Activated CD4-positive, alpha-beta T cell treated with anti-CD3 and anti-CD28 coated beads for 48 hours (primary cell): ENCODE results near the gene LRP6.

Experiments
- DNase-seq: peaks from one replicate; pipeline ENCODE4 v3.0.0-alpha.2; 2020

Gene LRP6

DNA sequence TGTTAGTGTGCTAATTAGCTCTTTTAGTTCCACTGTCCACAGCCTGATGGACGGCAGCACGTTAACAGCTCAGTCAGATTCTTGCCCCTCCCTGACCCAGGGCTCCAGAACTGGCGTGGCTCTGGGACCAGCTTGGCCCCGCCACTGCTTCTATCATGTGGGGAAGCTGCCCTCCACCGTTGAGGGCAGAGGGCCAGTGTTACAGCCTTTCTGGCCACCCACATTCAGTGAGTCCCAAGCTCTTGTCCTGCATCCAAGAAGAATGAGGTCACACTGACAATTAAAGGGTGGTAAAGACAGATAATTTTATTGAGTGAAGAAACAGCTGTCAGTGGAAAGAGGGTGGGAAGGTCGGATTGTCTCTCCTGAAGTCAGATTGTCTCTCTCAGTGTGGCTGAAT, 159.2 kb downstream of the LRP6 start:
- no peak for DNase-seq

DNA sequence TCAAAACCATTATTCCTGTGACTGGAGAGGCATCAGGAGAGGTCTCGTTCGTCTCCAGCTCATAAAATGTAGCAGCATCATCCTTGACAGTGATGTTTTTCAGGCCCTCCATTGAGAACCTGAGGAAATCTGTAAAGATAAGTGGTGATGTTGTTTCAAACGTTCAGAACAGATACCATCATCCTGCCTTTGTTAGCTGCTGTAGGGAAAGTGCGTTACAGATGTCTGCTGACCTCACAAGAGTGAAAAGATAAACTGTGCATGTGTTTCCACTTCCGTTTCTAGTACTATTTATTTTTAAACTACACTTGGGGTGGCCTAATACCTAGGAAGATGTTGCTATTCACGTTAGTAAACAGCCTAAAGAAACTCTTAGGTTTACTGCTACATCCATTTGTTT, 167.7 kb downstream of the LRP6 start:
- no peak for DNase-seq

DNA sequence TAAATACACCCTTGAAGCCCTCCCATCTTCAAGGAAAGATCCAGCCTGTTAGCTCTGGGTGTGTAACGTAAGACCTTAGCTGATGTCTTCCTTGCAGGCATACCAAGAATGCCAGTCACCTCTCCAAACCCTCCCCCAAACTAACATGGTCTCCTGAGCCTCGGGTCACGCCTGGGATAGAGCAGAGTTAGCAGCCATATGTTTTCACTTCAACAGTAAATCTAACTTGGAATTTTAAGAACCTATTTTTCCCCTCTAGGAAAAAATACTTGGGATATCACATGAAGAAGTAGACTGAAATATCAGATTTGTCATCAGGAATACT, 168.2 kb downstream of the LRP6 start:
- DNase-seq = no peak

DNA sequence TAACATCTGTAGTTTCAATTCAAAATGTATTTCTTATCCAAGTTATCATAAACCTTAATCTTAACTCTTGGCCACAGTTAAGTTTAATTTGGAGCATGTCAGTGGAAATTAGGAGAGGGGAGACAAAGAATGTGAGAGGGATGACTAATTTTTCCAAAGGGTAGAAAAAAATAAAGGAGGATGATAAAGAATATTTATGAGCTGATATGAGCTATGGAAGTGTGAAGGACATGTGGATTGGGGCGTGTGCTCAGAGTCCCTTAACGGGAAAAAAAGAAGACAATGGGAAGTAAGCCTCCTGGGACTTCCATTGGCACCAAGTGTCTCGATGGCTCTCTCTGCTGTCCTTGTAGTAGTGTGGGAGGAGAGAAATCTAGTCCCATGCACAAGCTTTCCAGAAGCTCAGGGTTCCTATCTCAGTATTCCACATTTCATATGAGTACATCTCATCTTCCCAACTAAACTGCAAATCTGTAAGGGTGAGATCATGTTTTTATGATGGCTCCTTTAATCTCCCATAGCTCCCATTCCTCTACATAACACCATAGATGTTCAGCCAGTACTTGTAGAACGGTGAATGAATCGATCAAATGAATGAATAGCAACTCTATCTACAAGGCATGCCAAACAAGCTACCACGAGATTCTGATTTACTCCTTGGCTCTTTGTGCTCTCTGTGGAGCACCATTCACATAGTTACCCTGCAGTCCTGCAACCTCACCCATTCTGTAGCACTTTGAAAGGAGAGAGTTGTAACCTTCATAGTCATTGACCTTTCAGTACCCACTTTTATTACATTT, 168.8 kb downstream of the LRP6 start:
- no peak for DNase-seq

DNA sequence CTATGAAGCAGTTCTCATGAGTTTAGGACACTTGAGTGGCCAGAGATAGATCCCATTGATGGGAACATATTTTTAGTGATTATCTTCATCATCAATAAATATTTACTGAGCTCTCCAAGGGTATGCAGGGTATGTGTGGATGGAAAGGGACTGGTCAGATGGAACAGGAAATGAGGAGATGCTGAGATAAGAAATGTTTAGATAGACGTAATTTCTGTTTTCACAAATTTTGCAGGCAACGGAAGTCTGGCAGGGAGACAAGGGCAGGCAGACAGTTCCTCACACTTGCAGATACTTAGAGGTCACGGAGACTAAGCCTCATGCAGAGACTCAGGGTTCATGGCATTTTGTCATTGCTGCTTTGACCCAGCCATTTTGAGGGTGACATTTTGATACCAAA, 171.8 kb downstream of the LRP6 start:
- no peak for DNase-seq

DNA sequence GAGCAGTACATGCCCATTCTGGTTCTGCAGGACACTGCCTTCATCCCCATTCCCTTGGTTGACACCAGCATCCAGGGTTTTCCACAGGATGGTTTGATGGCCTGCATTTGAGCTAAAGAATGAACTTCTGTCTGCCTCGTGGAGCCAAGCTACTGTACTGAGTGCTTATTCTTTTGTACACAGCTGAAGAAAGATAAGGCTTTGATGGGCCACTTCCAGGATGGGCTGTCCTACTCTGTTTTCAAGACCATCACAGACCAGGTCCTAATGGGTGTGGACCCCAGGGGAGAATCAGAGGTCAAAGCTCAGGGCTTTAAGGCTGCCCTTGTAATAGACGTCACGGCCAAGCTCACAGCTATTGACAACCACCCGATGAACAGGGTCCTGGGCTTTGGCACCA, 172.4 kb downstream of the LRP6 start:
- DNase-seq = no peak

DNA sequence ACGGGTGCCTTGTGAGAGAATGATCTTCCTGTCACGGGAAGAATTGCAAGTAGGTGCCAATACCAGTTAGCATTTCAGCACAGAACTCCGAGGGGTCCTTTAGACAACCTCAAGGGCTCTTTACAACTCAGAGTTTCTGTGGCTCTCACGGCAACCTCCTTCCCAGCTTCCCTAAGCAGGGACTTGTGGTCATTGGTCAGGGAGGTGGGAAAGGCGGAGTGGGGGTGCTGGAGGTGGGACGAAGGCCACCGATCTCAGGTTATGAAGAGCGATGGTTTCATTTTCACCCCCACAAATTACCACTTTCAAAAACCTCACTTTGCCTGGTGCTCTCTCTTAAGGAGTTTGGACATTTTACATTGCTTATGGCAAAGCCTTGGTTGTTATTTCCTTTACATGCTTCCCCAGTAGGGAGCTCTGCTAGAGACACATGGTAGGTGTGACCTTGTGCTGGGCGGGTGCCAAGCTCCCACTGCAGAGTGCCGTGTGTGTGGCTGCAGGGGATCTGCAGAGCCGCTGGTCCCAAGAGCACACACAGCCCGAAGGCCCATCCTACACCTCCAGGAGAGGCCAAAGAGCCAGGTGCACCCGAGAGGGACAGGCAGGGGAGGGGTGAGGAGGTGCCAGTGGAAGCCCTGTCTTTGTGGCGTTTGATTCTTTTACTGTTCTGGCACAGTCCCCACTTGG, 174.7 kb downstream of the LRP6 start:
- no peak for DNase-seq

DNA sequence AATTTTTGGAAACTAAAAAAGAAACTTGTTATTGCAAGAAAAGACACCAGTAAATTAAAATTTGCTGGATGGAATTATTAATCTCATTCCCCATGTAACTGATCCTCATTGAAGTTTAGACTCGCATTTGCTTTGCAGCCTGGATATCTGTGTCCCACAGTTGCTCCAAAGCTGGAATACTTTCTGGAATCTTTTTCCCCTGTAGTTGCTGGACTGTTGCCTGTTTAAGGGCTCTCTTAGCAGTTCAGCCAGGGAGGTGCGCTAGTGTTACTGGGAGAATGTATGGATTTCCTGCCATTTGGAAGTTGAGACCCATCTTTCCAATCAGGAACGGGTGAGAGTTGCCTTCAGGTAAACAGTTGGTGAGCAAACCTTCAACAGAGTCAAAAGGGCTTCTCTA, 175.8 kb downstream of the LRP6 start:
- no peak for DNase-seq

DNA sequence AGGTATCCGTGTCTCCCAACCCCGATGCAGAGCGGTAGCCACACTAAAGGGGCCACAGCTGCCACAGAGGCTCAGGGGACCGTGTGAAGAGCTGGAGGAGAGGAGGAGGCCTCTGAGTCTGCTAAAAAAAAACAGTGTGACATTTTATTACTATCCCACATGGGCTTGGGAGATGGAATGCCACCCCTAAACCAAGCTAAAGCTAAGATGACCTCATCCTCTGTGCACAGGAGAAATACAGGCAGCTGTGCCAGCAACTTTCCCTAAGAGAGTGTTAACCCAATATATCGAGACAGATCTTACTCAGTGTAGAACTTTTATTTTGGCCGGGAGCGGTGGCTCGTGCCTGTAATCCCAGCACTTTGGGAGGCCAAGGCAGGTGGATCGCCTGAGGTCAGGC, 178.1 kb downstream of the LRP6 start:
- no peak for DNase-seq

DNA sequence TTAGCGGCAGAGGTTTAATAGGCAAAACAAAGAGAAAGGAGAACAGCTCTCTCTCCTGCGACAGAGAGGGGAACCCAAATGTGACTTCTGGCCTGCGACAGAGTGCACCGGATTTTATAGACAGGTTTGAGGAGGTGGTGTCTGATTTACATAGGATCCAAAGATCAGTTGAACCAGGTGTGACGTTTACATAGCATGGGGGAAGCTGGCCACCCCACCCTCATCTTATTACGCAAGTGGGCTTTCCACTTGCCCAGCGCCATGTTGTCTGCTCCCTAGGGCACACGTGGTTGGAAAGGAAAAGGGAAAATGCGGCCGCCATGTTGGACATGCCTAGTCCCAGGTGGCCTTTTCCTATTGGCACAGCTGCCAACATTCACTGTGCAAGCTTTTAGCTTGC, 178.7 kb downstream of the LRP6 start:
- no peak for DNase-seq

DNA sequence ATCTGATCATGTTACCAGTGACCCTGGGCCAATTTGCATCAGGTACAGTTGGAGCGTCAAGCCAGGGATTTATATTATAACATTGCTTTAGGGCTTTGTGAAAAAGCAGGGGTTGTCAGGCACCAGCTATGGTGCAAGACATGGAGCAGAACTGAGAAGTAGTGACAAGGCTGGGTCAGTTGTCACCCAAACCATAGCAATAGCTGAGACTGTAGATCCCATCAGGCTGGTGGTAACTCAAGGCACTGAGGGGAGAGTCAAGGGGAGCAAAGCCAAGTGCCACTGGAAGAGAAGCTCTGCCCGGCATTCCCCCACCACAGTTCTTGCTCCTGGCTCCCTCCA, 179.2 kb downstream of the LRP6 start:
- no peak for DNase-seq

DNA sequence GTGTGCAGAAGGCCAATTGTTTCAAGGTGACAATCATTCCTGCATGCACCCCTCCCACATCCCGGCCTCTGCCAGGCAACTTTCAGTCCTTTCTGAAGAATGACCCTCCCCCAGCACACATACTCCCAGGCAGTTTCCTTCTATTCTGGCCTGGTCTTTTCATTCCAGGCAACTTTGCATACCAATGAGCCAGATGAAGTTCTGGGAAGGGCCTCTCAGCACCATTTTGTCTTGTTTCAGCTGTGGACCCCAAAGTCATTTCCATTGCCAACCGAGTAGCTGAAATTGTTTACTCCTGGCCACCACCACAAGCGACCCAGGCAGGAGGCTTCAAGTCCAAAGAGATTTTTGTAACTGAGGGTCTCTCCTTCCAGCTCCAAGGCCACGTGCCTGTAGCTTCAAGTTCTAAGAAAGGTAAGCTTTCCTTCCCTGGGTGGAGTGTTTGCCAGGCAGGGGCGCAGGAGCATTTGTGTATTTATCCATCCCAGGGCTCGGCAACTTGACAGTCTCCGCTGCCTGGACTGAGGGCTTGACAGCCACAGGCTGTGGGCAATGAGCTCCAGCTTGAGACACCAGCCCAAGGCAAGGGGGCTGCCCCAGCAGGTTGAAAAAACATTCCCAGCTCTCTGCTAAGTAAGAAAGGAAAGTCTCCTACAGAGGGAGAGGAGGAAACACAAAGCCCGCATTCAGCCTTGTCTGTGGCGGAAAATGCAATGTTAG, 179.7 kb downstream of the LRP6 start:
- DNase-seq = no peak

DNA sequence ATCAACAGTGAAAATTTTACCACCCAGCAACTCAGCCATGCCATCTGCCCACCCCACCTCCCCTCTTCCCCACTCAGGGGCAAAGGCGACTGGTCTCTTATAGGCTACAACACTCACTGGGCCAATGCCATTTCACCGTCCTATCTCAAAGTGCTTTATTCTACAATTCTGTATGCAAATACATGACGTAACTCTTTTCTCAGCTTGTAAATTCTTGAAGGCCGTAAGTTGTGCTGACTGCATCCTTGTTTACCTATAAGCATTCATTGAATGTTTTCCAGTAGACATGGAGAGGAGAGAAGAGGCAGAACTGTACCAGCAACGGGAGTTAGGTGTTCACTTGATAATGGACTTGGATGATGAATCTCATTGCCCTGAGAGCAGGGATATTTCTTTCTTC, 180.5 kb downstream of the LRP6 start:
- no peak for DNase-seq

DNA sequence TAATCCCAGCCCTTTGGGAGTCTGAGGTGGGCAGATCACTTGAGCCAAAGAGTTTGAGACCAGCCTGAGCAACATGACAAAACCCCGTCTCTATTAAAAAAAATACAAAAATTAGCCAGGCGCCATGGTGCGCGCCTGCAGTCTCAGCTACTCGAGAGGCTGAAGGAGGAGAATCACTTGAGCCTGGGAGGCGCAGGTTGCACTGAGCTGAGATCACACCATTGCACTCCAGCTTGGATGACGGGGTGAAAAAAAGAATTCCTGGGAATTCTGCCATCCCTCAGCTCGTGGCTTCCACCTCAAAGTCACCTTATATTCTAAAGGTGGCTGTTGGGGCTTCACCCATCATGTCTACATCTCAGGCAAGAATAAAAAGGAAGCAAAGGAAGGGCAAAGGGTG, 183.2 kb downstream of the LRP6 start:
- DNase-seq = no peak

DNA sequence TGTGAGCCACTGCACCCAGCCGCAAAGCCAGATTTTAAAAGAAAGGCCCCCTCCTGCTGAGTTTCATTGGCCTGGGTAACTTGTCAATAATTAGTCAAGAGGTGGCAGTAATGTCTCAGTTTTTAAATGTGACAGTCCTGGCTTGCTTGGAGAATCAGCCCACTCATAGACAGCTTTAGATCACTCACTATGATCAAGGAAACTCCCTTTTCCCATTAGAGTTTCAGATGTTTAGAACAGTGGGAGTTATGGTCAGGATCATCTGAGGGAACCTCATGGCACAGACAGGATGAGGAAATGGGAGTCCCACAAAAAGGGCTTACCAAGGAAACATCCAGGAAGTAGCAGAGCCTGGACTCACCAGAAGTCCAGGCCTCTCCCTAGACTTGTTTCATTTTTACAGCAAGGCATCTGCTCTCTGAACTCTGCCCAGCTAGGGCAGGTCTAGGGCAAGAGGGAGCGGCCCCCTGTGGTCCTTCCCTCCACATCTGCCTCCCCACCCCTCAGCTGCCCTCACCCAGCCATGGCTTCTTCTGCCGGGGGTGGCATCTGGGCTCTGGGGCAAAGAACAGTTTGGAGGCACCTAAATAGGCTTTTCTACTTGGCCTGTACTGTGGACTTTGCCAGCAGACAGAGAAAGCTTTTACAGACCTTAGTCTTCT, 184.9 kb downstream of the LRP6 start:
- no peak for DNase-seq

DNA sequence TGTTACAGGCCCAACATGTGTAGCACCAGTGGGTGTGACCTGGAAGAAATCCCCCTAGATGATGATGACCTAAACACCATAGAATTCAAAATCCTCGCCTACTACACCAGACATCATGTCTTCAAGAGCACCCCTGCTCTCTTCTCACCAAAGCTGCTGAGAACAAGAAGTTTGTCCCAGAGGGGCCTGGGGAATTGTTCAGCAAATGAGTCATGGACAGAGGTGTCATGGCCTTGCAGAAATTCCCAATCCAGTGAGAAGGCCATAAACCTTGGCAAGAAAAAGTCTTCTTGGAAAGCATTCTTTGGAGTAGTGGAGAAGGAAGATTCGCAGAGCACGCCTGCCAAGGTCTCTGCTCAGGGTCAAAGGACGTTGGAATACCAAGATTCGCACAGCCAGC, 187.6 kb downstream of the LRP6 start:
- DNase-seq = no peak

DNA sequence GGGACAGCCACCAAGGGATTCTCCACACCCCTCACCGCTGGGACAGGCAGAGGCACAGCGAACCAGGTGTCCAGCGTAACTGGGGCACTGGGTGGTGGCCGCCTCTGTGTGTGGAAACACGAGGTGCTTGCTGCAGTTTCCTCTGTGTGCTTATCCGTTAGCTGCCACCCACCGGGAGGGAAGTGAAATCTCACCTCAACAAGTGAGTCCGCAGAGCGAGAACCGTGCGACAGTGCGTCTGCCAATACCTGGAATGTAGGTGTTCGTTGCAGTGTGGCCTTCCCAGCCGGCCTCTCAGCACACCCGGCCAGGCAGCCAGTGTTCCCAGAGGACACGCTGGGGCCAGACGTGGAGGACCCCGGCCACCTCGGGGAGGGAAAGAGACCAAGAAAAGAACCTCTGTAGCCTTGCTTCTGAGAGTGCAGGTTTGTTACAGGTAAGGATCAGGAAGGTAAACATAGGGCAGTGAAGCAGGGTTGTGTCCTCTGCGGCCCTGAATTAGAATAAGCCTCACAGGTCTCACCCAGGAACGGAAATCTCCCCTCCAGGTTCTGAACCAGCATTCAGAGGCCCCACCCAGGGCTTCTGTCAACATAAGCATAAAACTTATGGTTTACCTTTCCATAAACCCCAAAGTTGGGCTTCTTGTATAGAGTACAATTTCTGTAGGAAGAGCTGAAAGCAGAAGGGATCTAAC, 194.6 kb downstream of the LRP6 start:
- peak; percentile 58 for DNase-seq

DNA sequence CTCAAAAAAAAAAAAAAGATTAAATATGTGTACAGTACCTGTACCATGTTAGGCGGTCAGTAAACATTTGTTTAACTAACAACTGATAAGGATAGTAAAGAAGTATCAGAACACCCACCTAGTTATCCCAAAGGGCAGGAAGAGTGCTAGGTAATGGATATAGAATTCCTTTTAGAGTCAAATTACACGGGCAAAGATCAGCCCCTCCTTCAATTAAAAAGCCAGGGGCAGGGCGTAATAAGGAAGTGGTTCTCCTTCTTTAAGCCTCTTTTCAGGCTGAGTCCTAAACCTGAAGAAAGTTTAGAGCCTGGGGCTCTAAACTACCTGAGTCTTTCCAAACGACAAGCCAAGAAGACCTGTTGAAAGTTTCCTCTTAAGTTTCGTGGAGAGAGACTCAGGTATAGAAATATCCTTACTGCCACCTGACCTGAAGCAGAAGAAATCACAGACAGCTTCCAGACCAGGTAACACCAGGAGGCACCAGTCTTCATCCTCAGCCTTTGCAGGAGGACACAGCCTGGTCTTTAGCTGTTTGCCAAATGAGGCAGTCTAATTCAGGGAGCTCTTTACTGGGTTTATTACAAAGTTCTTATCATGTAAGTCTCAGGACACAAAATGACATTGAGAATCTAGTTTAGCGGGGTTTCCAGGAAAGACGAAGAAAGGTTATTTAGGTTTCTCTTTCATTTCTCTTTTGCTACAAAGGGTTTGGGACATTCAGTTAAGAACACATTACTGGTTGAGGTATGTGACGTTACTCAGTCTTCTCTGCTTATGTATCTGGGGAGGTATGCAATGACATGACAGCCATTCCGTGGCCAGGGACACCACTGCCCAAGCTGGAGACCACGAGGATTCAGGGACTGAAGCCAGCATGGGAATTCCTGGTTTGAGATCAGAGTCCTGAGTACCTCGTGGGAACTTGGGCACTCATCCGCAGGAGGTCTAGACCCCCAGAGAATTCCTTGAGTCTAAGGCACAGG, 195.9 kb downstream of the LRP6 start, which contains the start of gene BCL2L14:
BCL2L14 (plus strand) TSS at position 266 of the 983 bp plus-strand sequence. CDS start 8,367 bp downstream, outside the sequence.
- peak; percentile 16 for DNase-seq

DNA sequence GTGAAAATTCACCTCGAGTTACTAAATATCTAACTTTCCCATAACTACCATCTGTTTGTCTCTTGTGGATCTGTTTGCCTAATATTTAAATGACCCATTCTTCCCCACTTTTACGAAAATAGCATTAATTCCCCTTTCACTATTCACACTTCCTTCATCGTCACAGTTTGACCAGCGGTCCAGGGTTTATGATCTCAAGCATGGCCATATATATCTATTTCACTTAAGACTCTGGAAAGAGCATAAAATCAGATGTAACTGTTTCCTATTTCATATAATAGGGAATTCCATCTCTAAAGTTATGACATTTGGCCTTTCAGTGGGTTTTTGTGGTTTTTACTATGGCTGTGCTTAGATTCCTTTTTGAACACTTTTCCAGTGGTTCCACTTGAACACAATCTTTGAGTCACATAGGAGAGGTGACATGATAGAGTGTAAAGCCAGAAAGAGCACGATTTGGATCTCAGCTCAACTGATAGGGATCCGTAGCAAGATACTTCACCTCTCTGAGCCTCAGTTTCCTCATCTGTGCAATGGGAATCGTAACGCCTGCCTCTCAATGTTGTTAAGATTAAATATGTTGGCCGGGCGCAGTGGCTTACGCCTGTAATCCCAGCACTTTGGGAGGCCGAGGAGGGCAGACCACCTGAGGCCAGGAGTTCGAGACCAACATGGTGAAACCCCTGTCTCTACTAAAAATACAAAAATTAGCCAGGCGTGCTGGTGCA, 196.9 kb downstream of the LRP6 start:
- no peak for DNase-seq

DNA sequence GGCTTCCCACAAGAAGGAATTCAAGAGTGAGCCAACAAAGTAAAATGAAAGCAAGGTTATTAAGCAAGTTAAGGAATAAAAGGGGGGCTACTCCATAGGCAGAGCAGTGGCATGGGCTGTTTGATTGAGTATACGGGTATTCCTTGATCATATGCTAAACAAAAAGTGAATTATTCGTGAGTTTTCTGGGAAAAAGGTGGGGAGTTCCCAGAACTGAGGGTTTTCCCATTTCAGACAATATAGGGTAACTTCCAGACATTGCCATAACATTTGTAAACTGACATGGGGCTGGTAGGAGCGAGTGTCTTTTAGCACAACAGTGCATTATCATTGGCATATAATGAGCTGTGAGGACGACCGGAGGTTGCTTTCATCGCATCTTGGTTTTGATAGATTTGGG, 198.1 kb downstream of the LRP6 start:
- no peak for DNase-seq
